Limb (tissue), 2 donors: Measurements from ENCODE around the gene CD53.

Source experiments
- DNase-seq, 2 donors: peaks; one replicate each; pipeline ENCODE4 v3.0.0-alpha.2; 2016; ENCODE audit errors: extremely low spot score in 2 of 2

Gene CD53

GRCh38 chr1:110876748-110877341 is 3.9 kb downstream of the CD53 start:
- no peak for DNase-seq

- DNase-seq: no peak
Measured at GRCh38 chr1:110877364-110877763, 4.4 kb downstream of the CD53 start.

GRCh38 chr1:110877776-110878175 is 4.8 kb downstream of the CD53 start:
- no peak for DNase-seq

GRCh38 chr1:110878591-110878990 is 5.6 kb downstream of the CD53 start:
- no peak for DNase-seq

GRCh38 chr1:110878993-110879392 is 6.0 kb downstream of the CD53 start:
- no peak for DNase-seq

- no peak for DNase-seq
Measured at GRCh38 chr1:110879758-110880606, 7.0 kb downstream of the CD53 start.

GRCh38 chr1:110880708-110881374 is 7.9 kb downstream of the CD53 start:
- no peak for DNase-seq

- DNase-seq: no peak
Measured at GRCh38 chr1:110888049-110888448, 15.1 kb downstream of the CD53 start.

GRCh38 chr1:110888641-110889040 is 15.7 kb downstream of the CD53 start:
- DNase-seq: no peak

- no peak for DNase-seq
Measured at GRCh38 chr1:110890474-110891196, 17.7 kb downstream of the CD53 start.

GRCh38 chr1:110893908-110894490 is 21.1 kb downstream of the CD53 start:
- no peak for DNase-seq

GRCh38 chr1:110896090-110896489 is 23.1 kb downstream of the CD53 start:
- DNase-seq: no peak

GRCh38 chr1:110897681-110898080 is 24.7 kb downstream of the CD53 start:
- DNase-seq: no peak

- DNase-seq: no peak
Measured at GRCh38 chr1:110898734-110899457, 25.9 kb downstream of the CD53 start.

GRCh38 chr1:110899458-110899843 is 26.5 kb downstream of the CD53 start:
- no peak for DNase-seq

- no peak for DNase-seq
Measured at GRCh38 chr1:110902820-110903463, 30.0 kb downstream of the CD53 start.

- no peak for DNase-seq
Measured at GRCh38 chr1:110903853-110904500, 31.0 kb downstream of the CD53 start.

GRCh38 chr1:110912784-110913183 is 39.8 kb downstream of the CD53 start:
- no peak for DNase-seq

GRCh38 chr1:110914676-110915075 is 41.7 kb downstream of the CD53 start:
- no peak for DNase-seq

- no peak for DNase-seq
Measured at GRCh38 chr1:110915804-110916203, 42.9 kb downstream of the CD53 start.
